Body of pancreas (tissue), 4 donors: Measurements from ENCODE around the gene RBBP7.

ENCODE experiments used
- CTCF ChIP-seq, 7 experiments: fragments of 450-650 bp in 4 of 7; fragments of 200-600 bp in 3 of 7; sonication (generic) in 3 of 7; IDR thresholded peaks; one replicate each; pipeline ENCODE4 v1.5.1; 2016 to 2019; ENCODE audit warnings: antibody characterized with exemption in 7 of 7
- POLR2A ChIP-seq, 3 donors: fragments of 450-650 bp; IDR thresholded peaks; one replicate each; pipeline ENCODE4 v1.6.1; 2016; ENCODE audit warnings: antibody characterized with exemption in 3 of 3, mild to moderate bottlenecking in 2 of 3

DNA sequence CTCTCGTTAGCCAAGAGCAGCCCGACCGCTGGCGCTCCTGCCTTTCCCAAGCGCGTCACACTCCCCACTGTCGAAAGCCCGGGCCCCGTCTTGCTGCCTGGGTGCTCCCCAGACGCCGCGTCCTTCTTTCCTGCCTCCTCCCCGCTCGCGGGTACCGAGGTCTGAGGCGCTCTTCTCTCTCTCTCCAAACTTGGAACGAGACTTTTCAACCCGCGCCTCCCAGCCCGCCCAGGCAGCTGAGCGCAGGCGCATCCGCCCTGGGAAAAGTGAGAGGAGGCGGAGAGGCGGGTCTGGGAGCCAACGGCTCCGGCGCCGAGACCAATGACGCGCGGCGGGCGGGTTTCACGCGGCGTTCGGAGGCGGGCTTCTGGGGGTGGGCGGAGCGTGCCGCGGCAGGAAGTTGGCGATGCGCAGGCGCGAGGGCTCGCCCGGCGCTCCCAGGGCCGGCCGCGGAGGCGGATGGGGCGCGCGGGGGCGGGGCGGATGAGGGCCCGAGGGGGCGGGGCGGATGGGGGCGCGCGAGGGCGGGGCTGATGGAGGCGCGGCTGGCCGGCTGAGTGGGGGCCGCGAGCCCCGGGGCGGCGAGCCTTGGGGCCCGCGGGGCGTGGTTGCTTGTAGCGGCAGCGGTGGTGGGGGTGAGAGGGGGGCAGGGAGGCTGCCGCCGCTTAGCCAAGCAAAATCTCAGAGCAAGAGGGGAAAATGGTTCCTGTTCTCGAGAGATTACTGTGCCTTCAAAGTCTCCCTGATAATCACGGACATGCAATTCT is at the start of gene RBBP7:
- TF ChIP-seq POLR2A (IDR thresholded peaks at IDR 0.05): peak; percentile 86 to 93 (median 91)
- peak in 1 of 7 experiments; percentile 3 for TF ChIP-seq CTCF (IDR thresholded peaks at IDR 0.05)
